ENCODE results near the gene UGT1A10. TPM values are rescaled to one million over a fixed set of nuclear protein-coding genes. Genes with fewer than 3 reads are reported as not detected.
"Not testable (repeated sequence)": the region's sequence is repeated elsewhere in the genome, so short reads cannot be mapped to it uniquely, and the experiment has no call there.

UGT1A10 gene
- total RNA-seq, 1 experiment from 2014 or later, result not detected

- peaks cover 14% of the 10 kb centered on the region for H3K27me3 Mint-ChIP-seq (ENCODE audit: low read depth)
- no peak overlapping the region for H3T11ph ChIP-seq (ENCODE audit: low read length)
- no peak overlapping the region for H3K27ac ChIP-seq (ENCODE audit: insufficient read length, low read depth, low read length)
- TF ChIP-seq CTCF (conservative IDR thresholded peaks at IDR 0.05), result no peak
- H3K4me1 Mint-ChIP-seq, result no peaks in the 10 kb centered on the region
- H2BK12ac ChIP-seq (ENCODE audit: insufficient read length, low read depth, low read length), result no peak overlapping the region
- no peak overlapping the region for H3K18ac ChIP-seq (ENCODE audit: insufficient read length, low read depth, low read length)
- H2BK120ac ChIP-seq (ENCODE audit: low read depth, low read length, poor library complexity, severe bottlenecking), result no peak overlapping the region
- no peak for DNase-seq
- no peak overlapping the region for H3K4ac ChIP-seq (ENCODE audit: low read depth, low read length)
- no peak overlapping the region for H3K14ac ChIP-seq (ENCODE audit: insufficient read depth, low read length)
- no peak overlapping the region for H4K91ac ChIP-seq (ENCODE audit: insufficient read length, low read depth, low read length)
- no peak overlapping the region for H3K9ac ChIP-seq (ENCODE audit: extremely low read depth, insufficient read length, low read length)
- peaks cover 8 to 19% (median 9%) of the 10 kb centered on the region in 3 experiments; a peak in 5 of 7 replicates for H3K36me3 Mint-ChIP-seq (ENCODE audit: insufficient read depth in 1 of 3, low read depth in 3 of 3)
- no peak overlapping the region for H2AK5ac ChIP-seq (ENCODE audit: insufficient read length, low read length)
- H2BK20ac ChIP-seq (ENCODE audit: low read depth, low read length, poor library complexity, severe bottlenecking), result no peak overlapping the region
- H3K79me2 ChIP-seq (ENCODE audit: insufficient read depth, low read length), result no peaks in the 10 kb centered on the region
- peaks cover 38 to 46% of the 10 kb centered on the region in 2 experiments for H3K9me3 Mint-ChIP-seq
- no peak overlapping the region for H4K5ac ChIP-seq (ENCODE audit: insufficient read length, low read depth, low read length)
- no peak overlapping the region for H3K4me3 Mint-ChIP-seq
- H3K9me3 ChIP-seq (ENCODE audit: control insufficient read depth, low read depth, low read length), result no peaks in the 10 kb centered on the region
- H3K79me1 ChIP-seq (ENCODE audit: insufficient read depth, low read depth, low read length, poor library complexity, severe bottlenecking), result no peaks in the 10 kb centered on the region
- no peaks in the 10 kb centered on the region for H3K27me3 ChIP-seq (ENCODE audit: insufficient read depth, low read length)
- H3K4me2 ChIP-seq (ENCODE audit: insufficient read depth, insufficient read length, low read length), result no peak overlapping the region
- H3K27ac Mint-ChIP-seq, result no peak overlapping the region
- H2BK5ac ChIP-seq (ENCODE audit: insufficient read length, low read length), result no peak overlapping the region
- no peaks in the 10 kb centered on the region for H4K20me1 ChIP-seq (ENCODE audit: control insufficient read depth, insufficient read depth, insufficient read length)
- H2AFZ ChIP-seq (ENCODE audit: low read length), result no peak overlapping the region
- no CpG with 5 or more reads among the region's 6 CpGs for WGBS (ENCODE audit: extremely low coverage, insufficient read length, low lambda C conversion rate)
- H4K8ac ChIP-seq (replicated peaks; ENCODE audit: insufficient read length, low read depth, low read length), result no peak overlapping the region
- H3K23ac ChIP-seq (ENCODE audit: insufficient read length, low read depth, low read length), result no peak overlapping the region
- no peak overlapping the region for H2BK15ac ChIP-seq (ENCODE audit: low read depth, low read length)
- H3K23me2 ChIP-seq (ENCODE audit: insufficient read length, low read depth, low read length, poor library complexity, severe bottlenecking), result no peaks in the 10 kb centered on the region
- no peaks in the 10 kb centered on the region for H3K4me1 ChIP-seq (ENCODE audit: insufficient read depth, low read length)
- H3K56ac ChIP-seq (ENCODE audit: insufficient read length, low read depth, low read length), result no peak overlapping the region
These were observed 111.0 kb downstream of the UGT1A10 start for GRCh38 chr2:233747283-233747544.

GRCh38 chr2:233750689-233751088 lies 114.4 kb downstream of the UGT1A10 start:
- H3K14ac ChIP-seq (ENCODE audit: insufficient read depth, low read length); DNase-seq; H3K79me1 ChIP-seq (ENCODE audit: insufficient read depth, low read depth, low read length, poor library complexity, severe bottlenecking); H2BK15ac ChIP-seq (ENCODE audit: low read depth, low read length); H3K27ac Mint-ChIP-seq; H3K4me1 ChIP-seq (ENCODE audit: insufficient read depth, low read length); H3K4me2 ChIP-seq (ENCODE audit: insufficient read depth, insufficient read length, low read length); H4K5ac ChIP-seq (ENCODE audit: insufficient read length, low read depth, low read length); H3K79me2 ChIP-seq (ENCODE audit: insufficient read depth, low read length); H3K9me3 ChIP-seq (ENCODE audit: control insufficient read depth, low read depth, low read length); H3K23ac ChIP-seq (ENCODE audit: insufficient read length, low read depth, low read length); H2AK5ac ChIP-seq (ENCODE audit: insufficient read length, low read length); H3K27ac ChIP-seq (ENCODE audit: insufficient read length, low read depth, low read length); H2AFZ ChIP-seq (ENCODE audit: low read length); H4K20me1 ChIP-seq (ENCODE audit: control insufficient read depth, insufficient read depth, insufficient read length); H2BK5ac ChIP-seq (ENCODE audit: insufficient read length, low read length); H4K8ac ChIP-seq (replicated peaks; ENCODE audit: insufficient read length, low read depth, low read length); H2BK20ac ChIP-seq (ENCODE audit: low read depth, low read length, poor library complexity, severe bottlenecking); H2BK12ac ChIP-seq (ENCODE audit: insufficient read length, low read depth, low read length); H3K56ac ChIP-seq (ENCODE audit: insufficient read length, low read depth, low read length); H3K18ac ChIP-seq (ENCODE audit: insufficient read length, low read depth, low read length); H2BK120ac ChIP-seq (ENCODE audit: low read depth, low read length, poor library complexity, severe bottlenecking); H3K4ac ChIP-seq (ENCODE audit: low read depth, low read length); H3K9ac ChIP-seq (ENCODE audit: extremely low read depth, insufficient read length, low read length); H3K23me2 ChIP-seq (ENCODE audit: insufficient read length, low read depth, low read length, poor library complexity, severe bottlenecking); H3T11ph ChIP-seq (ENCODE audit: low read length); H3K27me3 ChIP-seq (ENCODE audit: insufficient read depth, low read length); H4K91ac ChIP-seq (ENCODE audit: insufficient read length, low read depth, low read length); H3K4me3 Mint-ChIP-seq; H3K4me1 Mint-ChIP-seq: not testable (repeated sequence)
- Mint-ChIP-seq H3K36me3 (ENCODE audit: insufficient read depth in 1 of 3, low read depth in 3 of 3) (peaks cover 8 to 19% (median 9%) of the 10 kb centered on the region in 3 experiments; a peak in 6 of 7 replicates), H3K9me3 (peaks cover 44 to 49% of the 10 kb centered on the region in 2 experiments), H3K27me3 (ENCODE audit: low read depth) (peaks cover 22% of the 10 kb centered on the region)
- no CpG with 5 or more reads among the region's 2 CpGs for WGBS (ENCODE audit: extremely low coverage, insufficient read length, low lambda C conversion rate)
